Left ventricle myocardium inferior (tissue), 1 donor: Measurements from ENCODE around the gene PYGO2. TPM values are rescaled to one million over a fixed set of nuclear protein-coding genes. Genes with fewer than 3 reads are reported as not detected.

Source experiments
- DNase-seq: peaks from one replicate; pipeline ENCODE4 v3.0.0-alpha.2; 2020
- H3K27ac ChIP-seq: fragments of 200-600 bp; replicated peaks from 2 replicates; pipeline ENCODE4 v1.8.0; 2021
- H3K27me3 ChIP-seq: fragments of 200-600 bp; 2 replicates; pipeline ENCODE4 v1.8.0; 2021; ENCODE audit warnings: low read depth
- H3K36me3 ChIP-seq: fragments of 200-600 bp; 2 replicates; pipeline ENCODE4 v1.8.0; 2021
- H3K4me1 ChIP-seq: fragments of 200-600 bp; 2 replicates; pipeline ENCODE4 v1.8.0; 2021
- H3K4me3 ChIP-seq: fragments of 200-600 bp; 2 replicates; pipeline ENCODE4 v1.8.0; 2021; ENCODE audit warnings: mild to moderate bottlenecking, moderate library complexity
- H3K9me3 ChIP-seq: fragments of 200-600 bp; replicated peaks from 2 replicates; pipeline ENCODE4 v1.8.0; 2021
- CTCF ChIP-seq: fragments of 200-600 bp; IDR thresholded peaks from 2 replicates; pipeline ENCODE4 v1.8.0; 2021; ENCODE audit warnings: antibody characterized with exemption, mild to moderate bottlenecking, borderline replicate concordance
- intact Hi-C: fragments of 100-400 bp; cut with micrococcal nuclease; formaldehyde crosslinking; loops from one replicate; pipeline ENCODE4 v1.11.0; 2022
- total RNA-seq: library from RNA; stranded (reverse); fragmentation: NEBNext Ultra II Directional; extraction: Animal tissue kit (Norgen Biotek cat#: 25700); gene quantifications from one replicate; pipeline ENCODE4 v1.2.1, GENCODE V29; 2021
- donor health status: DM: no; HTN: yes; CAD: no; lungs with severe emphysema.

PYGO2 gene
- total RNA-seq, 1 donor from 2014 or later, result 12.9 TPM

GRCh38 chr1:155001425-155001674, 39.8 kb upstream of the PYGO2 start:
- Histone ChIP-seq H3K36me3 (no peaks in the 10 kb centered on the region), H3K4me1 (peaks cover 67% of the 10 kb centered on the region), H3K9me3 (no peaks in the 10 kb centered on the region), H3K27me3 (no peaks in the 10 kb centered on the region), H3K27ac (peak overlapping the region; percentile 95), H3K4me3 (peak overlapping the region; percentile 95)
- no peak for DNase-seq
- TF ChIP-seq CTCF, result no peak
- intact Hi-C loops, result no loop called here

- no peaks in the 10 kb centered on the region for H3K36me3 ChIP-seq
- peaks cover 63% of the 10 kb centered on the region for H3K4me1 ChIP-seq
- DNase-seq, result peak; percentile 89
- H3K9me3 ChIP-seq, result no peaks in the 10 kb centered on the region
- TF ChIP-seq CTCF, result no peak
- intact Hi-C loops, result no loop called here
- peak overlapping the region; percentile 95 for H3K27ac ChIP-seq
- H3K27me3 ChIP-seq, result no peaks in the 10 kb centered on the region
- peak overlapping the region; percentile 95 for H3K4me3 ChIP-seq
Measured at GRCh38 chr1:155000726-155001424, 39.3 kb upstream of the PYGO2 start.

GRCh38 chr1:155000411-155000725, 38.8 kb upstream of the PYGO2 start:
- Histone ChIP-seq H3K4me1 (peaks cover 61% of the 10 kb centered on the region), H3K27ac (peak overlapping the region; percentile 95), H3K27me3 (no peaks in the 10 kb centered on the region), H3K9me3 (no peaks in the 10 kb centered on the region), H3K36me3 (no peaks in the 10 kb centered on the region), H3K4me3 (peak overlapping the region; percentile 95)
- no peak for DNase-seq
- intact Hi-C loops, result no loop called here
- TF ChIP-seq CTCF, result no peak

- H3K36me3 ChIP-seq, result no peaks in the 10 kb centered on the region
- no peak for DNase-seq
- H3K4me3 ChIP-seq, result peak overlapping the region; percentile 95
- H3K27me3 ChIP-seq, result no peaks in the 10 kb centered on the region
- H3K9me3 ChIP-seq, result no peaks in the 10 kb centered on the region
- H3K27ac ChIP-seq, result peak overlapping the region; percentile 95
- intact Hi-C loops, result no loop called here
- no peak for TF ChIP-seq CTCF
- peaks cover 56% of the 10 kb centered on the region for H3K4me1 ChIP-seq
Measured at GRCh38 chr1:154999571-155000410, 38.2 kb upstream of the PYGO2 start.

GRCh38 chr1:154998818-154999570, 37.4 kb upstream of the PYGO2 start:
- H3K4me3 ChIP-seq, result peak overlapping the region; percentile 95
- H3K9me3 ChIP-seq, result no peaks in the 10 kb centered on the region
- peak; percentile 84 for TF ChIP-seq CTCF
- H3K4me1 ChIP-seq, result peaks cover 48% of the 10 kb centered on the region
- no peaks in the 10 kb centered on the region for H3K27me3 ChIP-seq
- DNase-seq, result peak; percentile 72
- H3K27ac ChIP-seq, result peak overlapping the region; percentile 95
- no peaks in the 10 kb centered on the region for H3K36me3 ChIP-seq
- intact Hi-C loops, result no loop called here
